Erythroblast (primary cell): Measurements from ENCODE around the gene SLC25A20.

ENCODE experiments used
- GATA1 ChIP-seq: IDR thresholded peaks from 2 replicates; pipeline ENCODE4 v1.6.1; 2011; ENCODE audit warnings: low read depth, mild to moderate bottlenecking, control low read depth, low read length, moderate library complexity
- POLR2A ChIP-seq: IDR thresholded peaks from 2 replicates; pipeline ENCODE4 v1.6.1; 2011; ENCODE audit warnings: mild to moderate bottlenecking, low read length

GRCh38 chr3:48848816-48849515 lies 49.7 kb downstream of the SLC25A20 start:
- TF ChIP-seq POLR2A (no peak), GATA1 (no peak)
